Measurements from ENCODE around the gene SF3A1.

- no peak for TF ChIP-seq CEBPB (IDR thresholded peaks at IDR 0.05; ENCODE audit: low read depth)
- TF ChIP-seq YY1 (IDR thresholded peaks at IDR 0.05; ENCODE audit: extremely low read depth, insufficient replicate concordance, low read depth, low read length): no peak
Measured at GRCh38 chr22:30326706-30327362, 29.9 kb downstream of the SF3A1 start, which contains the start of gene TBC1D10A.
